ENCODE results near the gene TMEM218.
A peak's percentile ranks its signal among the peaks of the same experiment; 100 is the strongest.
"Not testable (repeated sequence)": the region's sequence is repeated elsewhere in the genome, so short reads cannot be mapped to it uniquely, and the experiment has no call there.

The TMEM218 gene

GRCh38 chr11:125069796-125070195 is 41.6 kb downstream of the TMEM218 start:
- H3K4me1 ChIP-seq (ENCODE audit: control insufficient read depth, insufficient read depth, low read length): no peaks in the 10 kb centered on the region
- H3K9ac ChIP-seq (ENCODE audit: low read length): no peak overlapping the region
- H3K4me3 ChIP-seq (ENCODE audit: low read length): no peak overlapping the region
- H3K27ac ChIP-seq (ENCODE audit: low read depth, low read length): no peak overlapping the region
- peaks cover 3% of the 10 kb centered on the region for H3K27me3 ChIP-seq (ENCODE audit: control insufficient read depth, insufficient read depth, low read length)
- H3K36me3 ChIP-seq (ENCODE audit: control insufficient read depth, insufficient read depth, low read length): no peaks in the 10 kb centered on the region

DNA sequence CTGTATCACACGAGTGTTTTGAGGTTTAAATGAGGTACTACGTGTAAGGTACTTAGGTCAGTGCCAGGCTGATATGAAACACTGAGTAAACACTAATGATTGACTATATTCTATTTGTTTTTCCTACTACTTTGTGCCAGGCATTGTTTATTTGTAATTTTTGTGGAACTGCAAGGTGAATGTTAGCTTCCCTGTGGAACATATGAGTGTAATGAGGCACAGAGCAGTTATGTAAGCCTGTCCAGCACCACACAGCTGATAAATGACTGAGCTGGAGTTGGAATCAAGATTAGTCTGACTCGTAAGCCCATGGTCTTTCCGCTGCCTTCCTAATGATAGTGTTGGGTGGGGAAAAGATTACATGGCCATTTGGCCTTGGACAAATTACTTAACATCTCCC is 42.4 kb downstream of the TMEM218 start:
- H3K9ac ChIP-seq (ENCODE audit: low read length): no peak overlapping the region
- no peak overlapping the region for H3K27ac ChIP-seq (ENCODE audit: low read depth, low read length)
- H3K27me3 ChIP-seq (ENCODE audit: control insufficient read depth, insufficient read depth, low read length): peaks cover 3% of the 10 kb centered on the region
- no peaks in the 10 kb centered on the region for H3K36me3 ChIP-seq (ENCODE audit: control insufficient read depth, insufficient read depth, low read length)
- H3K4me3 ChIP-seq (ENCODE audit: low read length): no peak overlapping the region
- no peaks in the 10 kb centered on the region for H3K4me1 ChIP-seq (ENCODE audit: control insufficient read depth, insufficient read depth, low read length)

DNA sequence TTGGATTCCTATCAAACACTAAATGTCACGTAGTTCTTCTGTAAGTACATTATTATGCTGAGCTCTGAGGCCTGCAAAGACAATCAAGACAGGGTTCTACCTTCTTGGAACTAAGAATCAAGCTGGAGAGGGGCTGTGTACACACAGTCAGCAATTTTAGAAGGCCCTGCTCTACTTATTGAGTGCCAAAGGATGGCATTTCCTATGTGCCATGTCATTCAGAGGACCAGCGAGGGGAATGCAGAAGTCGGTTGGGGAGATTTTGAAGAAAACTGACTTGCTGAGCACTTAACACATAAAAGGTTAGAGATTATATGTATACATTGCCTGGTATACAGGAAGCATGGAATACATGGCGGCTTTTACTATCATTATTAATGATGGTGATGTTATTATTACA is 43.1 kb downstream of the TMEM218 start:
- Histone ChIP-seq H3K27me3 (ENCODE audit: control insufficient read depth, insufficient read depth, low read length) (peaks cover 3% of the 10 kb centered on the region), H3K36me3 (ENCODE audit: control insufficient read depth, insufficient read depth, low read length) (no peaks in the 10 kb centered on the region), H3K4me1 (ENCODE audit: control insufficient read depth, insufficient read depth, low read length) (peaks cover 3% of the 10 kb centered on the region), H3K4me3 (ENCODE audit: low read length) (no peak overlapping the region), H3K9ac (ENCODE audit: low read length) (no peak overlapping the region), H3K27ac (ENCODE audit: low read depth, low read length) (no peak overlapping the region)

- no peaks in the 10 kb centered on the region for H3K36me3 ChIP-seq (ENCODE audit: control insufficient read depth, insufficient read depth, low read length)
- H3K4me3 ChIP-seq (ENCODE audit: low read length): peak overlapping the region; percentile 68
- peaks cover 3% of the 10 kb centered on the region for H3K4me1 ChIP-seq (ENCODE audit: control insufficient read depth, insufficient read depth, low read length)
- no peak overlapping the region for H3K9ac ChIP-seq (ENCODE audit: low read length)
- H3K27ac ChIP-seq (ENCODE audit: low read depth, low read length): no peak overlapping the region
- no peaks in the 10 kb centered on the region for H3K27me3 ChIP-seq (ENCODE audit: control insufficient read depth, insufficient read depth, low read length)
Observed at GRCh38 chr11:125064070-125064469, 47.4 kb downstream of the TMEM218 start.

DNA sequence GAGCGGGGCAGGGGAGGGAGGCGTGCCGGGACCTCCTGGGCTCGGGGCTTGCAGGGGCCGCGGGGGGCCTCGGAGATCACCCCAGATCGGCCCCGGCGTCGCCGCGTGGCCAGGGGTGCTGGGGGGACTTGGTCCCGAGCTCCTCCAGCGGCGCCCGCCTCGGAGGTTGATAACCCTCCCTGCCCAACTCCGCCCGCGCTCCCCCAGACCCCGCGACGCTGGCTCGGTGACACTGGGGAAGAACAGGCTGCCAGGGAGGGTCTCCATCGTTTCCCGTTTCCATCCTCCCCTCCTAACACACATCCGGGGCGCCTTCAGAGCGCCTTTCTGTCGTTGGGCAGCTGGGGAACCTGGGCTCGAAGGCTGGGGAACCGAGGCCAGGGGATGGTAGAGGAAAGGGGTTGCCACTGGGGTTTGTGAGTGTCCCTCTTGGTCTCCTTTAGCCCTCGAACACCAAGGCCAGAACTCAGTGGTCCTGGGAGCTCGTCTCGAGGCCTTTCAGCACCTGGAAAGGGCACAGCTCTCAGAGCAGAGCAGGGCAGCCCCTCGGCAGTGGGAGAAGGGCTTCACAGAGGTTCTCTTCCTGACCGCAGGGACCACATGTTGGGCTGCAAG is 47.9 kb downstream of the TMEM218 start:
- Histone ChIP-seq H3K4me3 (ENCODE audit: low read length) (peak overlapping the region; percentile 68), H3K27me3 (ENCODE audit: control insufficient read depth, insufficient read depth, low read length) (no peaks in the 10 kb centered on the region), H3K27ac (ENCODE audit: low read depth, low read length) (no peak overlapping the region), H3K9ac (ENCODE audit: low read length) (no peak overlapping the region), H3K36me3 (ENCODE audit: control insufficient read depth, insufficient read depth, low read length) (no peaks in the 10 kb centered on the region), H3K4me1 (ENCODE audit: control insufficient read depth, insufficient read depth, low read length) (peaks cover 3% of the 10 kb centered on the region)

- peaks cover 3% of the 10 kb centered on the region for H3K4me1 ChIP-seq (ENCODE audit: control insufficient read depth, insufficient read depth, low read length)
- no peak within 1 kb of the TSS for H3K27ac ChIP-seq (ENCODE audit: low read depth, low read length)
- H3K36me3 ChIP-seq (ENCODE audit: control insufficient read depth, insufficient read depth, low read length): no peaks in the 10 kb centered on the region
- H3K4me3 ChIP-seq (ENCODE audit: low read length): peak within 1 kb of the TSS; percentile 68
- no peak within 1 kb of the TSS for H3K9ac ChIP-seq (ENCODE audit: low read length)
- H3K27me3 ChIP-seq (ENCODE audit: control insufficient read depth, insufficient read depth, low read length): no peaks in the 10 kb centered on the region
Observed at GRCh38 chr11:125062931-125063428, 48.4 kb downstream of the TMEM218 start, which contains the start of gene SLC37A2. Gene SLC37A2, plus strand, starts transcription at chr11:125063305. Its CDS starts 63 bp downstream, at chr11:125063368.

GRCh38 chr11:125062218-125062930 is 49.1 kb downstream of the TMEM218 start:
- H3K27me3 ChIP-seq (ENCODE audit: control insufficient read depth, insufficient read depth, low read length): no peaks in the 10 kb centered on the region
- no peak overlapping the region for H3K9ac ChIP-seq (ENCODE audit: low read length)
- H3K27ac ChIP-seq (ENCODE audit: low read depth, low read length): no peak overlapping the region
- no peaks in the 10 kb centered on the region for H3K36me3 ChIP-seq (ENCODE audit: control insufficient read depth, insufficient read depth, low read length)
- H3K4me1 ChIP-seq (ENCODE audit: control insufficient read depth, insufficient read depth, low read length): peaks cover 3% of the 10 kb centered on the region
- H3K4me3 ChIP-seq (ENCODE audit: low read length): peak overlapping the region; percentile 68

GRCh38 chr11:125061281-125061680 is 50.1 kb downstream of the TMEM218 start:
- Histone ChIP-seq H3K4me1 (ENCODE audit: control insufficient read depth, insufficient read depth, low read length) (peaks cover 3% of the 10 kb centered on the region), H3K36me3 (ENCODE audit: control insufficient read depth, insufficient read depth, low read length) (no peaks in the 10 kb centered on the region), H3K9ac (ENCODE audit: low read length) (no peak overlapping the region)

GRCh38 chr11:125057693-125058016 is 53.8 kb downstream of the TMEM218 start:
- H3K27me3 ChIP-seq (ENCODE audit: control insufficient read depth, insufficient read depth, low read length): no peaks in the 10 kb centered on the region
- no peaks in the 10 kb centered on the region for H3K36me3 ChIP-seq (ENCODE audit: control insufficient read depth, insufficient read depth, low read length)
- H3K4me1 ChIP-seq (ENCODE audit: control insufficient read depth, insufficient read depth, low read length): no peaks in the 10 kb centered on the region
- no peak overlapping the region for H3K27ac ChIP-seq (ENCODE audit: low read depth, low read length)
- no peak overlapping the region for H3K4me3 ChIP-seq (ENCODE audit: low read length)
- no peak overlapping the region for H3K9ac ChIP-seq (ENCODE audit: low read length)

More at GRCh38 chr11:125061281-125061680, 50.1 kb downstream of the TMEM218 start:
- no peak overlapping the region for H3K27ac ChIP-seq (ENCODE audit: low read depth, low read length)
- no peak overlapping the region for H3K4me3 ChIP-seq (ENCODE audit: low read length)
- H3K27me3 ChIP-seq (ENCODE audit: control insufficient read depth, insufficient read depth, low read length): no peaks in the 10 kb centered on the region

- Histone ChIP-seq H3K9ac (ENCODE audit: low read length) (no peak overlapping the region), H3K4me3 (ENCODE audit: low read length) (no peak overlapping the region), H3K27me3 (ENCODE audit: control insufficient read depth, insufficient read depth, low read length) (no peaks in the 10 kb centered on the region), H3K4me1 (ENCODE audit: control insufficient read depth, insufficient read depth, low read length) (no peaks in the 10 kb centered on the region), H3K36me3 (ENCODE audit: control insufficient read depth, insufficient read depth, low read length) (no peaks in the 10 kb centered on the region), H3K27ac (ENCODE audit: low read depth, low read length) (no peak overlapping the region)
Observed at GRCh38 chr11:125056931-125057692, 54.3 kb downstream of the TMEM218 start.

GRCh38 chr11:125056111-125056510 is 55.3 kb downstream of the TMEM218 start:
- H3K36me3 ChIP-seq (ENCODE audit: control insufficient read depth, insufficient read depth, low read length); H3K27me3 ChIP-seq (ENCODE audit: control insufficient read depth, insufficient read depth, low read length); H3K9ac ChIP-seq (ENCODE audit: low read length); H3K4me1 ChIP-seq (ENCODE audit: control insufficient read depth, insufficient read depth, low read length); H3K4me3 ChIP-seq (ENCODE audit: low read length); H3K27ac ChIP-seq (ENCODE audit: low read depth, low read length): not testable (repeated sequence)

DNA sequence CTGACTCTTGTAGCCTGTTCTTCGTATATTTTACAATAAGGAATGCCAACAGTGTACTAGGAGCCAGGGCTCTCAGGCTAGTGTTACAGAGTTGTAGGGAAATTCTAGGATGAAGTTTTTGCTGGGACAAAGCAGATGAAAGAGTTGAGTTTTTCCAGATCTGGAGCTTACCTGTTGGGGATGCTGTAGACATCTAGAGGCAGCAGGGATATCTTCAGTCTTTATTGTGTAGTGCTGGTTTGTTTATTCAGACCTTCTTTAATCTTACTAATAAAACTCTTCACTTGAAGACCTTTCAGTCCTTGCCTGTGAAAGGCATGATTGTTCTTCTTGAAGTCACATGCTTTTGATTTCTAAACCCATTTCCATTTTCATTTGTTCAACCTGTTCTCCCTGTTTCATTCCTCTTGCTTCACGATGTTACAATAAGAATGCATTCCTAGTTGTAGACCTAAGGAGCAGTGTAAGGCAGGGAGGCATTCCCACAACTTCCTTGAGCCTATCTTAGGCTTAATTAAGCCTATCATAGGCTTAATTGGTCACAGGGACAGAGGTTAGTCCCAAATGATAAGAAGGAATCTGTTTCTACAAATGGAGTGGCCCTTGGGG is 56.2 kb downstream of the TMEM218 start:
- Histone ChIP-seq H3K4me1 (ENCODE audit: control insufficient read depth, insufficient read depth, low read length) (no peaks in the 10 kb centered on the region), H3K4me3 (ENCODE audit: low read length) (no peak overlapping the region), H3K27ac (ENCODE audit: low read depth, low read length) (no peak overlapping the region), H3K9ac (ENCODE audit: low read length) (no peak overlapping the region), H3K27me3 (ENCODE audit: control insufficient read depth, insufficient read depth, low read length) (no peaks in the 10 kb centered on the region), H3K36me3 (ENCODE audit: control insufficient read depth, insufficient read depth, low read length) (no peaks in the 10 kb centered on the region)
